HuH-7.5 (cell line): ENCODE measurements around the gene LCE6A.

Experiments
- DNase-seq: peaks from one replicate; pipeline ENCODE4 v3.0.0; 2011; ENCODE audit warnings: low spot score

The LCE6A gene

GRCh38 chr1:152876827-152877226 lies 34.2 kb downstream of the LCE6A start:
- no peak for DNase-seq

GRCh38 chr1:152878042-152878441 lies 35.4 kb downstream of the LCE6A start, which contains the start of gene SMCP:
Gene SMCP, plus strand, starts transcription at chr1:152878322. Its CDS starts 6,101 bp downstream, at chr1:152884423.
- no peak for DNase-seq

GRCh38 chr1:152879559-152880198 lies 37.0 kb downstream of the LCE6A start:
- no peak for DNase-seq

GRCh38 chr1:152880316-152880715 lies 37.7 kb downstream of the LCE6A start:
- no peak for DNase-seq

- no peak for DNase-seq
Measured at GRCh38 chr1:152880907-152881306, 38.3 kb downstream of the LCE6A start.

GRCh38 chr1:152884085-152884484 lies 41.4 kb downstream of the LCE6A start:
- no peak for DNase-seq

- no peak for DNase-seq
Measured at GRCh38 chr1:152884506-152884905, 41.9 kb downstream of the LCE6A start.

- DNase-seq = no peak
Measured at GRCh38 chr1:152884966-152885624, 42.4 kb downstream of the LCE6A start.

- no peak for DNase-seq
Measured at GRCh38 chr1:152886085-152886484, 43.4 kb downstream of the LCE6A start.

GRCh38 chr1:152886758-152887409 lies 44.2 kb downstream of the LCE6A start:
- no peak for DNase-seq

GRCh38 chr1:152888126-152888525 lies 45.5 kb downstream of the LCE6A start:
- no peak for DNase-seq
